H1 (cell line): ENCODE data around the gene PITX3. TPM values are rescaled to one million over a fixed set of nuclear protein-coding genes. Genes with fewer than 3 reads are reported as not detected.

Source experiments
- CTCF ChIA-PET: fragments of 300-600 bp; sonication (Branson Sonifier 250); formaldehyde crosslinking; loops from one replicate; lab custom pipeline; 2021; ENCODE audit not compliant: partially characterized antibody; lab: Charles Lee
- POLR2A ChIA-PET: fragments of 300-600 bp; sonication (Branson Sonifier 250); formaldehyde crosslinking; loops from one replicate; lab custom pipeline; 2021; ENCODE audit warnings: inconsistent platforms; ENCODE audit not compliant: partially characterized antibody; lab: Charles Lee
- DNase-seq, 2 experiments: peaks; one replicate each; pipeline versions ENCODE4 v3.0.0 to v3.0.0-alpha.2; 2010 to 2022; ENCODE audit warnings: low spot score in 2 of 2, low read depth in 1 of 2, mixed read lengths in 1 of 2
- FAIRE-seq: peaks from 2 replicates; lab custom pipeline; 2011; peaks lifted over from hg19 to GRCh38; lab: Jason Lieb, UNC
- H2AFZ ChIP-seq: 2 replicates; pipeline ENCODE4 v1.8.1; 2012; ENCODE audit warnings: low read length, inconsistent platforms
- H2AK5ac ChIP-seq: 2 replicates; pipeline ENCODE4 v1.6.1; 2013; ENCODE audit warnings: low read depth, low read length
- H2BK120ac ChIP-seq: replicated peaks from 2 replicates; pipeline ENCODE3; 2013; ENCODE audit warnings: low read depth, low read length, inconsistent platforms
- H2BK12ac ChIP-seq: 2 replicates; pipeline ENCODE4 v1.6.1; 2013; ENCODE audit warnings: low read depth, low read length
- H2BK15ac ChIP-seq: 2 replicates; pipeline ENCODE4 v1.6.1; 2013; ENCODE audit warnings: low read length
- H2BK20ac ChIP-seq: 2 replicates; pipeline ENCODE4 v1.6.1; 2013; ENCODE audit warnings: low read length
- H2BK5ac ChIP-seq: 2 replicates; pipeline ENCODE4 v1.6.1; 2013; ENCODE audit warnings: low read depth, low read length
- H3K14ac ChIP-seq: 2 replicates; pipeline ENCODE4 v1.6.1; 2013; ENCODE audit warnings: inconsistent platforms; ENCODE audit not compliant: insufficient read length
- H3K18ac ChIP-seq: 2 replicates; pipeline ENCODE4 v1.6.1; 2013; ENCODE audit warnings: low read length; ENCODE audit errors: extremely low read depth
- H3K23ac ChIP-seq: 2 replicates; pipeline ENCODE4 v1.6.1; 2013; ENCODE audit warnings: inconsistent platforms; ENCODE audit not compliant: insufficient read length
- H3K23me2 ChIP-seq: 2 replicates; pipeline ENCODE4 v1.6.1; 2013; ENCODE audit warnings: low read depth, low read length
- H3K27ac ChIP-seq: 2 replicates; pipeline ENCODE4 v1.6.1; 2011; ENCODE audit warnings: low read depth, low read length, inconsistent platforms
- H3K27me3 ChIP-seq, 4 experiments: replicated peaks in 1 of 4; 1 replicate in 1 of 4; 2 replicates in 3 of 4; pipeline versions ENCODE4 v1.6.1 to v1.8.1; 2011 to 2013; ENCODE audit warnings: low read length in 3 of 4, mild to moderate bottlenecking in 3 of 4, inconsistent platforms in 2 of 4, mixed read lengths in 2 of 4, moderate library complexity in 1 of 4; ENCODE audit not compliant: control insufficient read depth in 3 of 4, insufficient read depth in 3 of 4; ENCODE audit errors: extremely low read depth in 1 of 4
- H3K36me3 ChIP-seq, 4 experiments: 2 replicates each; pipeline versions ENCODE4 v1.6.1 to v1.8.1; 2011 to 2013; ENCODE audit warnings: mild to moderate bottlenecking in 4 of 4, low read length in 3 of 4, moderate library complexity in 2 of 4, control low read depth in 1 of 4, inconsistent platforms in 1 of 4; ENCODE audit not compliant: insufficient read depth in 4 of 4, control insufficient read depth in 2 of 4
- H3K4ac ChIP-seq: replicated peaks from 2 replicates; pipeline ENCODE3; 2013; ENCODE audit warnings: low read length, low read depth, mixed read lengths, inconsistent platforms; ENCODE audit not compliant: insufficient read length
- H3K4me1 ChIP-seq, 4 experiments: replicated peaks in 1 of 4; 1 replicate in 1 of 4; 2 replicates in 3 of 4; pipeline versions ENCODE4 v1.6.1 to v1.8.1; 2011 to 2013; ENCODE audit warnings: low read length in 3 of 4, inconsistent platforms in 2 of 4, mixed read lengths in 1 of 4; ENCODE audit not compliant: insufficient read depth in 4 of 4, control insufficient read depth in 3 of 4
- H3K4me2 ChIP-seq, 2 experiments: 2 replicates each; pipeline versions ENCODE4 v1.6.1 to v1.8.1; 2011 to 2013; ENCODE audit warnings: low read depth in 2 of 2, low read length in 2 of 2, control low read depth in 1 of 2, inconsistent platforms in 1 of 2, mild to moderate bottlenecking in 1 of 2; ENCODE audit not compliant: insufficient read depth in 1 of 2
- H3K4me3 ChIP-seq, 4 experiments: fragments of 200-600, 300-600 bp in 1 of 4; sonication (generic), shearing (Covaris generic), sonication (Bioruptor Twin) in 1 of 4; 2 replicates each; pipeline versions ENCODE4 v1.5.1 to v1.8.1; 2011 to 2016; ENCODE audit warnings: low read length in 4 of 4, low read depth in 3 of 4, control low read depth in 2 of 4, inconsistent platforms in 2 of 4, mild to moderate bottlenecking in 2 of 4, mixed read lengths in 1 of 4, moderate library complexity in 1 of 4; ENCODE audit not compliant: insufficient read depth in 2 of 4; ENCODE audit errors: extremely low read depth in 1 of 4
- H3K56ac ChIP-seq: replicated peaks from 2 replicates; pipeline ENCODE3; 2013; ENCODE audit warnings: low read depth, mild to moderate bottlenecking, mixed read lengths, low read length, inconsistent platforms; ENCODE audit not compliant: insufficient read length
- H3K79me1 ChIP-seq: 2 replicates; pipeline ENCODE4 v1.6.1; 2013; ENCODE audit warnings: low read depth, low read length, control low read depth
- H3K79me2 ChIP-seq, 2 experiments: 2 replicates each; pipeline versions ENCODE4 v1.6.1 to v1.8.1; 2012 to 2013; ENCODE audit warnings: low read length in 2 of 2, mild to moderate bottlenecking in 2 of 2, inconsistent platforms in 1 of 2; ENCODE audit not compliant: insufficient read depth in 2 of 2, control insufficient read depth in 1 of 2
- H3K9ac ChIP-seq, 4 experiments: replicated peaks in 1 of 4; 1 replicate in 1 of 4; 2 replicates in 3 of 4; pipeline versions ENCODE4 v1.6.1 to v1.8.1; 2011 to 2013; ENCODE audit warnings: low read depth in 3 of 4, low read length in 3 of 4, control low read depth in 2 of 4, mild to moderate bottlenecking in 2 of 4, moderate library complexity in 2 of 4, inconsistent platforms in 1 of 4; ENCODE audit errors: extremely low read depth in 1 of 4
- H3K9me3 ChIP-seq, 2 experiments: 2 replicates each; pipeline versions ENCODE4 v1.6.1 to v1.8.1; 2012 to 2013; ENCODE audit warnings: mild to moderate bottlenecking in 2 of 2, moderate library complexity in 2 of 2, control low read depth in 1 of 2, inconsistent platforms in 1 of 2, low read depth in 1 of 2, low read length in 1 of 2, mixed read lengths in 1 of 2; ENCODE audit not compliant: insufficient read depth in 2 of 2
- H4K20me1 ChIP-seq, 2 experiments: replicated peaks in 1 of 2; 2 replicates each; pipeline versions ENCODE3 to v1.8.1; 2011 to 2013; ENCODE audit warnings: inconsistent platforms in 2 of 2, low read length in 2 of 2, mild to moderate bottlenecking in 1 of 2; ENCODE audit not compliant: insufficient read depth in 2 of 2, control insufficient read depth in 1 of 2
- H4K5ac ChIP-seq: 2 replicates; pipeline ENCODE4 v1.6.1; 2013; ENCODE audit warnings: low read length, low read depth, mixed read lengths, inconsistent platforms; ENCODE audit not compliant: insufficient read length
- H4K8ac ChIP-seq: 2 replicates; pipeline ENCODE4 v1.8.0; 2013; ENCODE audit warnings: mild to moderate bottlenecking, moderate library complexity, low read length, inconsistent platforms; ENCODE audit not compliant: insufficient read depth; ENCODE audit errors: extremely low read depth
- H4K91ac ChIP-seq: replicated peaks from 2 replicates; pipeline ENCODE3; 2013; ENCODE audit warnings: low read length, mixed read lengths, inconsistent platforms; ENCODE audit not compliant: insufficient read length
- SAP30 ChIP-seq: fragments of 300-600 bp; sonication (generic); IDR thresholded peaks from 2 replicates; pipeline ENCODE4 v1.7.1; 2012; ENCODE audit warnings: low read length, moderate library complexity, mild to moderate bottlenecking, inconsistent platforms; ENCODE audit not compliant: insufficient read depth, insufficient replicate concordance
- SP2 ChIP-seq: IDR thresholded peaks from 2 replicates; pipeline ENCODE4 v1.6.1; 2012; ENCODE audit warnings: mild to moderate bottlenecking, low read length, inconsistent platforms
- WGBS, 2 experiments: shearing (Covaris generic) in 1 of 2; methylation state at CpG; one replicate each; pipeline versions ENCODE4 v1.1.6 to v1.1.7; 2013 to 2015; ENCODE audit warnings: low lambda C conversion rate in 2 of 2, mixed read lengths in 2 of 2, inconsistent platforms in 1 of 2, low coverage in 1 of 2, missing lambda C conversion rate in 1 of 2; ENCODE audit not compliant: insufficient replicate concordance in 2 of 2, insufficient coverage in 1 of 2, insufficient read length in 1 of 2; ENCODE audit errors: extremely low coverage in 1 of 2, missing lambda C conversion rate in 1 of 2; 5-methylcytosine and 5-hydroxymethylcytosine counted together
- polyA plus RNA-seq, 7 experiments: library from polyadenylated mRNA; depleted of rRNA in 3 of 7; stranded (reverse) in 5 of 7; unstranded in 2 of 7; fragments of >200 nt in 5 of 7; fragments of 200-250 nt in 2 of 7; gene quantifications; 1 replicate in 5 of 7; 2 replicates in 1 of 7; 4 replicates in 1 of 7; pipeline versions ENCODE4 v1.2.1 to v1.2.3, GENCODE V29; 2011 to 2013; ENCODE audit warnings: missing spikeins in 2 of 7, mixed read lengths in 2 of 7
- total RNA-seq: library from RNA; stranded (reverse); fragmentation: NEBNext Ultra II Directional; extraction: Animal tissue kit (Norgen Biotek cat#: 25700); gene quantifications from 2 replicates; pipeline ENCODE4 v1.2.1, GENCODE V29; 2021

PITX3 gene
- total and polyA plus RNA-seq, 2 of the 8 experiments (the other 6 are each of a cell fraction or from before 2014, with no cell fraction given): 0.18 to 0.41 TPM

DNA sequence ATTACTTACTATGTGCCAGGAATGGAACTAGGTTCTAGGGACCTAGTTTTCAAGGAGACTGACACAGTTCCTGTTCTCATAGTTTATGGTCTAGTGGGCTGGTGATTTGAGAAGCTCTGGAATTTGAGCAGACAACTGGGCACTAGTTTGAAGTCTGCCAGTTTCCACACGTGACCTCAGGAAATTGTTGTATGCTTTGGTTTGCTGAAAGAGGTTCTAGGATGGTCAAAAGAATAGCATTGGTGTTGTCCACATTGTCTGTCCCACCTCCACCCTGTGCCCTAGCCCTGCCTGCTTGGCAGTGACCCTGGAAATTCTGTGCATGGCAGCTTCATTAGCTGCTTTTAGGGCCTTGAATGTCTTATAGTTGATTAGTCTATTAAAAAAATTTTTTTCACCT is 32.8 kb upstream of the PITX3 start:
- H3K79me2 ChIP-seq: no peaks in the 10 kb centered on the region
- TF ChIP-seq SP2: no peak
- TF ChIP-seq SAP30: no peak

More for the DNA sequence above, 32.8 kb upstream of the PITX3 start:
- Histone ChIP-seq H3K4me2 (no peak overlapping the region), H3K9me3 (no peaks in the 10 kb centered on the region), H3K14ac (no peak overlapping the region), H2BK5ac (no peak overlapping the region), H4K8ac (no peak overlapping the region), H3K18ac (no peak overlapping the region), H3K4me1 (no peaks in the 10 kb centered on the region), H3K36me3 (no peaks in the 10 kb centered on the region), H2BK15ac (no peak overlapping the region), H3K27ac (no peak overlapping the region), H3K27me3 (no peaks in the 10 kb centered on the region), H2AFZ (no peak overlapping the region), H3K4ac (no peak overlapping the region), H2AK5ac (no peak overlapping the region), H4K91ac (no peak overlapping the region), H2BK120ac (no peak overlapping the region), H3K23me2 (no peaks in the 10 kb centered on the region), H3K23ac (no peak overlapping the region), H3K4me3 (no peak overlapping the region), H3K56ac (no peak overlapping the region), H3K79me1 (no peaks in the 10 kb centered on the region; the same call in 1 of the 2 replicates), H4K5ac (no peak overlapping the region), H2BK12ac (no peak overlapping the region), H2BK20ac (no peak overlapping the region), H4K20me1 (peaks cover 0 to 3% of the 10 kb centered on the region in 2 experiments), H3K9ac (no peak overlapping the region)
- ChIA-PET CTCF (interaction anchor here (0.6 to 1.2 kb wide), 3 partner anchors 16 to 78 kb away, joined by 3 read pairs; no protein-coding TSS in a partner anchor), POLR2A (no interaction called here)
- 95% methylated on average over 1 of the region's 1 CpG; no CpG with 5 or more reads in 1 of the 2 experiments for WGBS, 2 experiments
- FAIRE-seq (no peak), DNase-seq (no peak)
